ENCODE measurements around the gene AGAP1. TPM values are rescaled to one million over a fixed set of nuclear protein-coding genes. Genes with fewer than 3 reads are reported as not detected.

The AGAP1 gene
- total RNA-seq, 4 donors from 2014 or later: 5.3 to 30.6 (median 19.2) TPM

DNA sequence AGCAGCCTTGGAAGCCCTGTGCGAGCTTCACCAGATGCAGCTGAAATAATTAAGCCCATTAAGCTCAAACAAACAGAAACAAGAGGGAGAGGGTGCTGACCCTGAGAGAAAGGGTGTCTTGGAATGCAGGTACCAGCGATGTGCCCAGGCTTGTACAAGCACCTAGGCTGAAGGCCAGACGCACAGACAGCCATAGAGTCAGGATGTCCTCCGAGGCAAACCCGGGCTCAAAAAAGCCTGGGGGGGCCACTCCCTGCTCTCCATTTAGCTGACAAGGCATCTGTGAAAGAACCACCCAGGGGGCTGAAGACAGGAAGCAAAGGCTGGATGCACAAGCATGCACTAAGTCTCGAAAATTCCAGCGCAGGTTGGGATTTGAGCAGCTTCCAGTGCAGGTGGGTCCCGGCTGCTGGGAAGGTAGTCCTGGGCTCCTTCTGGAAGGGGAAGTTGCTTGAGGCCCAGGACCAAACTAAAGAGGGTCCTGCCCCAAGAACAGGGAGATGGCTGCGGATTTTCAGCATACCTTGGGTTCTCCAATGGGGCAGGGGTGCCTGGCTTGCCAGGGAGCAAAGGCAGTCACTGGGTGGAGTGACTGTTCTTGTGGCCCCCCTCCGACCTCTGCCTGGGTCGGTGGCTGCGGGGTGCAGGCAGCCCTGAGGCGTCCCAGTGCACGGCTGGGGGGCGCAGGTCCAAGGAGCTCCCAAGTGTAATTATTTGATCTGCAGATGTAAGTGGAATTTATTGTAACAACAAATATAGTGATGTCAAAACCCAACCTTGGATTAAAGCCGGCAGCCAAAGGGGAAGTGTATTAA lies 668.4 kb downstream of the AGAP1 start:
- intact Hi-C loops (cut with DNase I; ENCODE audit: low total_unique reads): no loop called here
- Histone ChIP-seq H3K27ac (no peak overlapping the region), H3K27me3 (peaks cover 23 to 67% of the 10 kb centered on the region in 2 donors), H3K9me3 (no peaks in the 10 kb centered on the region), H3K4me3 (no peak overlapping the region), H3K36me3 (no peaks in the 10 kb centered on the region), H3K4me1 (peaks cover 0 to 29% of the 10 kb centered on the region in 2 donors)
- TF ChIP-seq, protein P1, sequence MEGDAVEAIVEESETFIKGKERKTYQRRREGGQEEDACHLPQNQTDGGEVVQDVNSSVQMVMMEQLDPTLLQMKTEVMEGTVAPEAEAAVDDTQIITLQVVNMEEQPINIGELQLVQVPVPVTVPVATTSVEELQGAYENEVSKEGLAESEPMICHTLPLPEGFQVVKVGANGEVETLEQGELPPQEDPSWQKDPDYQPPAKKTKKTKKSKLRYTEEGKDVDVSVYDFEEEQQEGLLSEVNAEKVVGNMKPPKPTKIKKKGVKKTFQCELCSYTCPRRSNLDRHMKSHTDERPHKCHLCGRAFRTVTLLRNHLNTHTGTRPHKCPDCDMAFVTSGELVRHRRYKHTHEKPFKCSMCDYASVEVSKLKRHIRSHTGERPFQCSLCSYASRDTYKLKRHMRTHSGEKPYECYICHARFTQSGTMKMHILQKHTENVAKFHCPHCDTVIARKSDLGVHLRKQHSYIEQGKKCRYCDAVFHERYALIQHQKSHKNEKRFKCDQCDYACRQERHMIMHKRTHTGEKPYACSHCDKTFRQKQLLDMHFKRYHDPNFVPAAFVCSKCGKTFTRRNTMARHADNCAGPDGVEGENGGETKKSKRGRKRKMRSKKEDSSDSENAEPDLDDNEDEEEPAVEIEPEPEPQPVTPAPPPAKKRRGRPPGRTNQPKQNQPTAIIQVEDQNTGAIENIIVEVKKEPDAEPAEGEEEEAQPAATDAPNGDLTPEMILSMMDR (IDR thresholded peaks at IDR 0.05): no peak
- no peak for TF ChIP-seq POLR2A (IDR thresholded peaks at IDR 0.05)
- no peak for DNase-seq

DNA sequence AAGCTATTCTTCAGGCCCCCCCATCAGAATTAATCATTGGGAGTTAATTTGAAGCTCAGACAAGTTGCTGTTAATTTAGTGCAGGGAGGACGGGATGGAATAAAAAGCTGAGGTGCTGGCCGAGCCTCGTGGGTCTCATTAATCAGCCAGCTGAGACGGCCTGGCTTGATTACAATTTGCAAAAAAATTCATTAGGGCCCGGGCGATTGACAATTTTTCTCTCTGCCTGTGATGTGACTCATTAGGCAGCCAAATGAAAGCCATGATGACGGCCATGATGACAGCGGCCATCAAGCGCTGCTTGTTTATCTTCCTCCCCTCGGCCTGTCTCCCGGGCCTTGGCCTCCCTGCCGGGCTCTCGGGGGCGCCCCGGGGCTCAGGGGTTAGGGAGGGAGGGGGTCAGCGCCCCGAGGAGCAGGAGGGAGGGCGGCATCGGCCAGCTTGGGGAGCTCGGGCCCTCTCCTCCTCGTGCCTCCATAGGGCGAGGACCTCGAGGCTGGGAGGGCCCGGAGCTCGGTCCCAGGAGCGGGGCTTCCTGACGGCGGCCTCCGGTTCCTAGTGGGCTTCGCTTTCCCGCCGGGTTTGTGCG lies 669.1 kb downstream of the AGAP1 start:
- H3K27ac ChIP-seq: no peak overlapping the region
- intact Hi-C loops (cut with DNase I; ENCODE audit: low total_unique reads): no loop called here
- no peaks in the 10 kb centered on the region for H3K36me3 ChIP-seq
- TF ChIP-seq POLR2A (IDR thresholded peaks at IDR 0.05): no peak
- TF ChIP-seq, protein P1 (IDR thresholded peaks at IDR 0.05): no peak
- peaks cover 27 to 67% of the 10 kb centered on the region in 2 donors for H3K27me3 ChIP-seq
- no peaks in the 10 kb centered on the region for H3K9me3 ChIP-seq
- no peak for DNase-seq
- peaks cover 0 to 36% of the 10 kb centered on the region in 2 donors for H3K4me1 ChIP-seq
- no peak overlapping the region for H3K4me3 ChIP-seq

DNA sequence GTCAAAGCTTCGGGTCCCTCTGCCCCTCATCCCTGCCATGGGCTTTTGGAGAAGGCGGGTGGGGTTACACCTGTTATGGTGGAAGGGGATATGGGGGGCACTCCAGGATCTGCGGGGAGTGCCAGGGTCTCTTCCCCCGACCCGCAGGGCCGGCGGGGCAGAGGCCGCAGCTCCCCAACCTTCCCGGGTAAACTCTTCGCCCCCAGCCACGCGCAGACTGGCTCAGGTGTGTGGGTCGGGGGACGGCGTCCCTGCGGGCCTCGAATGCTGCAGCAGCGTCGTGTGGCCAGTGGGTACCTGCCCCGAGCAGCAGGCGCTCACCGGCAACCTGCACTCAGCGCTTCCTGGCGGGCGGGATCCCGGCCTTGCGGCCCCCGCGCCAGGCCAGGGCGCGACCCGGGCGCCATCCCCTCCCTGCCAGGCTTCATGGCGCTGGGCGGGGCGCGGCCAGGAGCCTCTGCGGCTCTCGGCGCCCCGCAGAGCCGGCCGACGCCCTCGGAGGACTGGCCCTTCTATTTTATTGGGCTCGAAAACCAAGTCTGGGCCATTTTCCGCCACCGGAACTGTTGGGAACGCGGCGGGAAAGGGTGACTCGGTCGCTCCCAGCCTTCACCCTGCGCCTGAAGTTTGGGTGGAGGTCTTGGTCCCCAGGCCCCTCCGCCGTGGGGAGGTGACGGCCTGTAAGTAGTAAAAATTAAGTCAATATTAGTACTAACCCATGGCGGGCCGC lies 669.8 kb downstream of the AGAP1 start:
- intact Hi-C loops (cut with DNase I; ENCODE audit: low total_unique reads): no loop called here
- DNase-seq: no peak
- peaks cover 34 to 69% of the 10 kb centered on the region in 2 donors for H3K27me3 ChIP-seq
- H3K4me1 ChIP-seq: peaks cover 0 to 43% of the 10 kb centered on the region in 2 donors
- H3K36me3 ChIP-seq: no peaks in the 10 kb centered on the region
- H3K27ac ChIP-seq: no peak overlapping the region
- peak overlapping the region in 1 of 2 donors; percentile 7 for H3K4me3 ChIP-seq
- no peak for TF ChIP-seq POLR2A (IDR thresholded peaks at IDR 0.05)
- TF ChIP-seq, protein P1 (IDR thresholded peaks at IDR 0.05): no peak
- no peaks in the 10 kb centered on the region for H3K9me3 ChIP-seq

DNA sequence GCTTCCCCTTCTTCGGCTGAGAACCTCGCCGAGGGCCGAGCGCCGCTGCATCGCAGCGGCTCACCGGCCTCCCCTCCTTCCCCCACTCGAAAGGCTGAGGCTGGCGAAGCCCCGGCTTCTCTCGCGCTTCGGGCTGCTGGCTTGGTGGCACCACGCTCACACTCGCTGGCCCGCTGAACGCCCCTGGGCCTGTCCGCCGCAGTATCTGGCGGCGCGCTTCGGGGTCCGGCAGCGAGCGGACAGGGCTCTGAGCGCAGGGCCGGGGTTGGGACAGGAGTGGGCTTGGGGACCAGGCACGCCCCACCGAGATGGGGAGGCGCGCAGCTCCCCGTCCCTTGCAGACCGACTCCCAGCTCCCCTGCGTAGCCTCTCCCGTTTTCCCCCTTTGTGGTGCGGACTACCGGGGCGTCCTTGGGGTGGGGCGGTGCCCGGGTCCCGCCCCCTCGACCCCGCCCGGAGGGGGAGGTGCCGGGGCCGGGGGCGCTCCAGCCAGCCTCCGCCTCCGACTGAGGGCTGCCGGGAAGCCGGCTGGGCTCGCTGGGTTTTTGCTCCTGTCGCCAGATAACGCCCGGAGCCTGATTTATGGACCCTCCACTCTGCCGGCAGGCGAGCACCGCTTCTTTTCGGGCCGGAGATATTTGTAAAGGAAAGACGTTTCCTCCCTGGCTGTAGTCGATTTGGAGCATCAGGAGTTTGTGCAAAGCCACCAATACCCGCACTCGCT lies 670.5 kb downstream of the AGAP1 start:
- H3K4me1 ChIP-seq: peaks cover 0 to 43% of the 10 kb centered on the region in 2 donors
- H3K27me3 ChIP-seq: peaks cover 36 to 71% of the 10 kb centered on the region in 2 donors

More for the DNA sequence above, 670.5 kb downstream of the AGAP1 start:
- no peak for DNase-seq
- peak overlapping the region in 1 of 2 donors; percentile 7 for H3K4me3 ChIP-seq
- TF ChIP-seq POLR2A (IDR thresholded peaks at IDR 0.05): no peak
- TF ChIP-seq, protein P1 (IDR thresholded peaks at IDR 0.05): no peak
- no peaks in the 10 kb centered on the region for H3K36me3 ChIP-seq
- no peaks in the 10 kb centered on the region for H3K9me3 ChIP-seq
- intact Hi-C loops (cut with DNase I; ENCODE audit: low total_unique reads): no loop called here
- H3K27ac ChIP-seq: no peak overlapping the region

Data from uterus (tissue), 4 donors.